ENCODE data around the gene GAL3ST2. TPM values are rescaled to one million over a fixed set of nuclear protein-coding genes. Genes with fewer than 3 reads are reported as not detected.

Gene GAL3ST2
- total and polyA plus RNA-seq, 4 donors, result 0.40 TPM; not detected in 3

DNA sequence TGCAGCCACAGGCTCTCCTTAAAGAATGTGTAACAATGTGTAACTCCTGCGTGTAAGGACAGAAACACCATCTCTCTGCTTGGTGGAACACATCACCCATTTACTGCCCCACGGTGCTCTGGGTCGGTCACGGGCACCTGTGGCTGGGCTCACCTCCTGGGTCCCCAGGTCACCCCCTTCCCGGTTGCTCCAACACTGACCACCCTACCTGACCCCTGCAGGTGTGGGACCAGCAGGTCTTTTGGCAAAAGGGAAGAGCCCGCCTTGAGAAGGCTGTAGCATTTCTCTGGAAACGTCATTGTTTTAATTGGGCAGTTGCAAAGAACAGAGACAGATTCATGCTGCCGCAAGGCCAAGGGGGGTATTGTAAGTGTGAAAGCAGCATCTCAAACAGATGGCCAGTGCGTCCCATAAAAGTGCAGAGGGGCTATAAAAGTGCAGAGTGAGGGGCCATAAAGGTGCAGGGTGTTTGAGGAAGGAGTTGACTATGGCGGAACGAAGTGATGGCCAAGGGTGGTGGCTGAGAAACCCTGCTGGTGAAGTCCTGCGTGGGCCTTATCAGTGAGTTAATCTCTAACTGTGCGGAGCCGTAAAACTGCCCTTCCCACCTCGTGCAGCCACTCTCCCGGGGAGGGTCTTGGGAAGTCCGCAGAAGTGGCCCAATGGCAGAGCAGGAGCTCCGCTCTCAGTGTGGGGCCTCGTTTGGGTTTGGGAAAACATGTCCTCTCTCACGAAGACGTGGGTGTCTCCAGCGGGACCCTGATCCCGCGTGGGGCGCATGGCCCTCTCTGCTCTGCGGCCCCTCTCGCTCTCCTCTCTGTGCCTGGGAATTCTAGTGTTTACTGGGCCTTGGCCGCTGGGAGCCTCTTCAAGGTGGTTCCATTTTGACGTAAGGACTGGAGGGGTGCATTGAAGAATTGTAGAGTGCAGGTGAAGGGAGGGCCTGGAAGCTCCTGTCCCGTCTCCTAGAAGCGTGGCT, 18.7 kb downstream of the GAL3ST2 start:
- H3K9ac ChIP-seq (ENCODE audit: insufficient read depth in 1 of 2, low read length in 2 of 2), result no peak overlapping the region
- H3K27me3 ChIP-seq (ENCODE audit: control insufficient read depth in 3 of 3, insufficient read depth in 3 of 3, low read length in 2 of 3), result peaks cover 0 to 4% (median 0%) of the 10 kb centered on the region in 3 donors
- DNase-seq, result peak in 1 of 3 donors; percentile 10
- H3K4me3 ChIP-seq, result no peak overlapping the region
- peaks cover 0 to 2% (median 0%) of the 10 kb centered on the region in 4 donors for H3K9me3 ChIP-seq (ENCODE audit: control insufficient read depth in 4 of 4, insufficient read depth in 3 of 4, low read length in 3 of 4)
- no peaks in the 10 kb centered on the region for H3K36me3 ChIP-seq (ENCODE audit: control insufficient read depth in 4 of 4, insufficient read depth in 4 of 4, low read length in 4 of 4)
- H3K4me1 ChIP-seq (ENCODE audit: control insufficient read depth in 5 of 5, insufficient read depth in 5 of 5, low read length in 5 of 5), result no peaks in the 10 kb centered on the region
- no peak for ATAC-seq (ENCODE audit: insufficient read depth, low FRiP score)
- H3K27ac ChIP-seq (ENCODE audit: low read depth in 1 of 2, low read length in 1 of 2), result no peak overlapping the region
- TF ChIP-seq, protein P1, sequence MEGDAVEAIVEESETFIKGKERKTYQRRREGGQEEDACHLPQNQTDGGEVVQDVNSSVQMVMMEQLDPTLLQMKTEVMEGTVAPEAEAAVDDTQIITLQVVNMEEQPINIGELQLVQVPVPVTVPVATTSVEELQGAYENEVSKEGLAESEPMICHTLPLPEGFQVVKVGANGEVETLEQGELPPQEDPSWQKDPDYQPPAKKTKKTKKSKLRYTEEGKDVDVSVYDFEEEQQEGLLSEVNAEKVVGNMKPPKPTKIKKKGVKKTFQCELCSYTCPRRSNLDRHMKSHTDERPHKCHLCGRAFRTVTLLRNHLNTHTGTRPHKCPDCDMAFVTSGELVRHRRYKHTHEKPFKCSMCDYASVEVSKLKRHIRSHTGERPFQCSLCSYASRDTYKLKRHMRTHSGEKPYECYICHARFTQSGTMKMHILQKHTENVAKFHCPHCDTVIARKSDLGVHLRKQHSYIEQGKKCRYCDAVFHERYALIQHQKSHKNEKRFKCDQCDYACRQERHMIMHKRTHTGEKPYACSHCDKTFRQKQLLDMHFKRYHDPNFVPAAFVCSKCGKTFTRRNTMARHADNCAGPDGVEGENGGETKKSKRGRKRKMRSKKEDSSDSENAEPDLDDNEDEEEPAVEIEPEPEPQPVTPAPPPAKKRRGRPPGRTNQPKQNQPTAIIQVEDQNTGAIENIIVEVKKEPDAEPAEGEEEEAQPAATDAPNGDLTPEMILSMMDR (IDR thresholded peaks at IDR 0.05; ENCODE audit: control extremely low read depth, extremely low read depth), result no peak
- 86 to 92% methylated on average over 31 of the region's 31 CpGs for WGBS, 2 donors

DNA sequence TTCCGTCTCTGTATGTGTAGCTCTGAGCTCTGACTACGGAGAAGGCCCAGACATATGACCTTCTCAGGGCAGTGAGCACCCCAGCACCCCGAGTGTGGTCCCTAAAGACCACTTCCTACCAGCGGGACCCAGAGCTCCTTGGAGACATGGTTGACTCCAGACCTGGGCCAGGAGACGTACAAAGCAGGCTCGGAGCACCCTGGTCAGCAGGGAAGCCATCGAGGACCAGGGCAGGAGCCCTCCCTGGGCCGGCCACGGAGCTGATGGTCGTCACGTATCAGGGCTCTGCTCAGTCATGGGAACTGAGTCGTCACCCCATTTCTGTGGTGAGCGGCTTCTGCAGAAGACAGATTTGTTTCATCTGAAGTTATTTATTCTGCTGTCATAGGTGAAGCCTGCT, 19.6 kb downstream of the GAL3ST2 start:
- Histone ChIP-seq H3K27ac (ENCODE audit: low read depth in 1 of 2, low read length in 1 of 2) (no peak overlapping the region), H3K9me3 (ENCODE audit: control insufficient read depth in 4 of 4, insufficient read depth in 3 of 4, low read length in 3 of 4) (peaks cover 0 to 2% (median 0%) of the 10 kb centered on the region in 4 donors), H3K9ac (ENCODE audit: insufficient read depth in 1 of 2, low read length in 2 of 2) (no peak overlapping the region), H3K4me3 (no peak overlapping the region), H3K27me3 (ENCODE audit: control insufficient read depth in 3 of 3, insufficient read depth in 3 of 3, low read length in 2 of 3) (peaks cover 0 to 4% (median 0%) of the 10 kb centered on the region in 3 donors), H3K36me3 (ENCODE audit: control insufficient read depth in 4 of 4, insufficient read depth in 4 of 4, low read length in 4 of 4) (no peaks in the 10 kb centered on the region), H3K4me1 (ENCODE audit: control insufficient read depth in 5 of 5, insufficient read depth in 5 of 5, low read length in 5 of 5) (no peaks in the 10 kb centered on the region)
- 96% methylated on average over 13 of the region's 13 CpGs for WGBS, 2 donors
- peak in 1 of 3 donors; percentile 7 for DNase-seq
- no peak for ATAC-seq (ENCODE audit: insufficient read depth, low FRiP score)
- TF ChIP-seq, protein P1 (IDR thresholded peaks at IDR 0.05; ENCODE audit: control extremely low read depth, extremely low read depth), result no peak

DNA sequence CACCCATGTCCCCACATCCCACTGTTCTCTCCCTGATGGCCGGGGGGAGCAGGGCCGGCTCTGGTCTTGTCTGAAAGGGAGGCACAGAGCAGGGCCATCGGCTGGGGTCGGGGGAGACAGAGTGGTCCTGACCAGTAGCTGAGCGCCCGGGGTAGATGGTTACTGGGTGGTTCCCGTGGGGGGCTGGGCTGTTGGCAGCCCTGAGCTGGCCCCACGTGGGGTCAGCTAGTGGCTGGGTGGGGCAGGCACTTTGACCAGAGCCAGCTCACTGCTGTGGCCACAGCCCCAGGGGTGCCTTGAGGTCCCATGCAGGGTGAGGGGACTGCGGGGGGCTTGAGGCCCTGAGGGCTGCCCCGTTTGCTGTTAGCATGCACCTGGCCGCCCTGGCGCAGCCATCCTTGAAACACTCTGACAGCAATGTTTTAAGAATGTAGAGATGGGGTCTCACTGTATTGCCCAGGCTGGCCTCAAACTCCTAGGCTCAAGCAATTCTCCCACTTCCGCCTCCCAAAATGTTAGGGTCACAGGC, 20.1 kb downstream of the GAL3ST2 start:
- DNase-seq (no peak), ATAC-seq (ENCODE audit: insufficient read depth, low FRiP score) (no peak)
- H3K9ac ChIP-seq (ENCODE audit: insufficient read depth in 1 of 2, low read length in 2 of 2), result no peak overlapping the region

More for the DNA sequence above, 20.1 kb downstream of the GAL3ST2 start:
- TF ChIP-seq, protein P1 (IDR thresholded peaks at IDR 0.05; ENCODE audit: control extremely low read depth, extremely low read depth), result no peak
- Histone ChIP-seq H3K4me3 (no peak overlapping the region), H3K27ac (ENCODE audit: low read depth in 1 of 2, low read length in 1 of 2) (no peak overlapping the region), H3K36me3 (ENCODE audit: control insufficient read depth in 4 of 4, insufficient read depth in 4 of 4, low read length in 4 of 4) (no peaks in the 10 kb centered on the region), H3K4me1 (ENCODE audit: control insufficient read depth in 5 of 5, insufficient read depth in 5 of 5, low read length in 5 of 5) (no peaks in the 10 kb centered on the region), H3K9me3 (ENCODE audit: control insufficient read depth in 4 of 4, insufficient read depth in 3 of 4, low read length in 3 of 4) (peaks cover 0 to 2% (median 0%) of the 10 kb centered on the region in 4 donors), H3K27me3 (ENCODE audit: control insufficient read depth in 3 of 3, insufficient read depth in 3 of 3, low read length in 2 of 3) (peaks cover 0 to 4% (median 1%) of the 10 kb centered on the region in 3 donors)
- 88 to 93% methylated on average over 13 of the region's 13 CpGs for WGBS, 2 donors
